Measurements from ENCODE around the gene AKR1A1.

AKR1A1 gene

DNA sequence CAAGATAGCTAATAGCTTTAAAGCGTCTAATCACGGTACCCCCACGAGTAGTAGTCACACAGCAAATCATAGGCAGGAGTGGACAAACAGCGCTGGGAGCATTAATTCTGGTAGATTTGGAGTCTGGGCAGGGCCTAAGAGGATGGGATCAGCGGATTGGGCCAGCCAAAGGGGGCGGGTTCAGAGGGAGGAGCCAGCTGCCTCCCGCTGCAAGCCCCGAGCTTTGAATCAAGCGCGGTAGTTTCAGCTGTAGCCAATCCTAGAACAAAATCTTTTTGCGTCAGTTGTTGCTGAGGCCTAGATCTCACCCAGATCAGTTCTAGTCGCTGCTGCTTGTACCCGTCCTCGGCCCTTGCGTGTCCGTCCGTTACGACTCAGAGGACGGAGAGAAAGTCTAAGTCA lies 32.6 kb downstream of the AKR1A1 start:
- peak; percentile 97 for DNase-seq (ENCODE audit: low spot score)
- in situ Hi-C loops (cut with MboI; ENCODE audit: low pct_unique_long_range_greater_than_20kb, low sequenced_read_pairs, unreplicated experiment), result no loop called here
- TF ChIP-seq, protein P1, sequence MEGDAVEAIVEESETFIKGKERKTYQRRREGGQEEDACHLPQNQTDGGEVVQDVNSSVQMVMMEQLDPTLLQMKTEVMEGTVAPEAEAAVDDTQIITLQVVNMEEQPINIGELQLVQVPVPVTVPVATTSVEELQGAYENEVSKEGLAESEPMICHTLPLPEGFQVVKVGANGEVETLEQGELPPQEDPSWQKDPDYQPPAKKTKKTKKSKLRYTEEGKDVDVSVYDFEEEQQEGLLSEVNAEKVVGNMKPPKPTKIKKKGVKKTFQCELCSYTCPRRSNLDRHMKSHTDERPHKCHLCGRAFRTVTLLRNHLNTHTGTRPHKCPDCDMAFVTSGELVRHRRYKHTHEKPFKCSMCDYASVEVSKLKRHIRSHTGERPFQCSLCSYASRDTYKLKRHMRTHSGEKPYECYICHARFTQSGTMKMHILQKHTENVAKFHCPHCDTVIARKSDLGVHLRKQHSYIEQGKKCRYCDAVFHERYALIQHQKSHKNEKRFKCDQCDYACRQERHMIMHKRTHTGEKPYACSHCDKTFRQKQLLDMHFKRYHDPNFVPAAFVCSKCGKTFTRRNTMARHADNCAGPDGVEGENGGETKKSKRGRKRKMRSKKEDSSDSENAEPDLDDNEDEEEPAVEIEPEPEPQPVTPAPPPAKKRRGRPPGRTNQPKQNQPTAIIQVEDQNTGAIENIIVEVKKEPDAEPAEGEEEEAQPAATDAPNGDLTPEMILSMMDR (IDR thresholded peaks at IDR 0.05; ENCODE audit: extremely low read depth, insufficient read depth, missing control alignments), result no peak

GRCh38 chr1:45583666-45584350 lies 33.2 kb downstream of the AKR1A1 start, which contains the start of gene NASP:
Gene NASP (plus strand): TSS chr1:45584041. CDS start chr1:45584147, 106 bp downstream.
- in situ Hi-C loops (cut with MboI; ENCODE audit: low pct_unique_long_range_greater_than_20kb, low sequenced_read_pairs, unreplicated experiment), result no loop called here
- peak; percentile 88 for DNase-seq (ENCODE audit: low spot score)
- TF ChIP-seq, protein P1 (IDR thresholded peaks at IDR 0.05; ENCODE audit: extremely low read depth, insufficient read depth, missing control alignments), result no peak

DNA sequence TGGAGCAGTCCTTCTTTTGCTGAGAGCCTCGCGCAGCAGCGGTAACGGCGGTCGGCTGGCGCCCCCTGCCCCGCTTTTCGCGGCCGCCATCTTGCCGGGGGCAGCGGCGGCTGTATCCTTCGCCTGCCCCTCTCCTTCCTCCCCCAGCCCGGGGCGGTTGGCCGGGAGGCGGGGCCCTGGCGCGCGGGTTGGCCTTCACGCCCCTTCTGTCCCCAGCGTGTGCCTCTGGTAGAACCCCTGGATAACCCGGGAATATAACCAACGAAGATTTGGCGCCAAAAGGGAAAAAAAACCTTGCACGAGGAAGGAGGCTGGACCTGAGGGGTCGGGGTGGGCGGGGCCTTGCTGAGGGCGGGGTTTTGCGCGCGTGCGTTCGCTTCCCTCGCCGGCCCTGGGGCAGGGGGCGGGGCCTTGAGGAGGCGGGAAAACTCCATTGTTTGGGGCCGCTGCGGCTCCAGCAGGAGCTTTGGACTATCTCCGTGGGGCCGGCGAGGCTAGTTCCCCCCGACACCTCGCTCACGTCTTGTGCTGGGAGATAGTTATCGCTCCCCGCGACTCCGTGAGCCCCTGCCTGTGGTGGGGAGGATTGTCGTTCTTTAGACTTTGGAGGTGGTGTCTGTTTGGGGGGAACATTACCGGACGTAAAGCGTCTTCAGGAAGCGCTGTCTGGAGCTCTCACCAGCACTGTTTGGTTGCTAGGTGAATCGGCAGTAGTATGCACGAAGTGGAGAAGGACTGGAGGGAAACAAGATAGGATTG lies 33.9 kb downstream of the AKR1A1 start:
- in situ Hi-C loops (cut with MboI; ENCODE audit: low pct_unique_long_range_greater_than_20kb, low sequenced_read_pairs, unreplicated experiment), result no loop called here
- TF ChIP-seq, protein P1 (IDR thresholded peaks at IDR 0.05; ENCODE audit: extremely low read depth, insufficient read depth, missing control alignments), result no peak
- DNase-seq (ENCODE audit: low spot score), result peak; percentile 90

DNA sequence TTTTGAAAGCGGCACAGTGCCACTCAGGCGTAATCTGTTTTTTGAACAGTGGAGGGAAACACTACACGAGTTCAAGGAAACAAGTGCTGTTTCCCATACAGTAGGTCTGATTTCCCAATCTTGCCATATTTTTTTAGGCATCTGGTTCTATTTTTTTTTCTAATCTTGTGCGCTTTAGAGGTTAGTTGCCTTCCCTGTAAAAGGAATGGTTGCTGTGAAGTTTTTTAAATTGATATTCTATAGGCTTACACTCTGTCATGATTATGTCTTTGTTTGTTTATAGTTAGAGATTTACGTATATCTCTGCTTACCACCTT lies 34.4 kb downstream of the AKR1A1 start:
- in situ Hi-C loops (cut with MboI; ENCODE audit: low pct_unique_long_range_greater_than_20kb, low sequenced_read_pairs, unreplicated experiment), result no loop called here
- TF ChIP-seq, protein P1 (IDR thresholded peaks at IDR 0.05; ENCODE audit: extremely low read depth, insufficient read depth, missing control alignments), result no peak

GRCh38 chr1:45585496-45586075 lies 35.0 kb downstream of the AKR1A1 start:
- TF ChIP-seq, protein P1 (IDR thresholded peaks at IDR 0.05; ENCODE audit: extremely low read depth, insufficient read depth, missing control alignments), result no peak
- DNase-seq (ENCODE audit: low spot score), result no peak
- in situ Hi-C loops (cut with MboI; ENCODE audit: low pct_unique_long_range_greater_than_20kb, low sequenced_read_pairs, unreplicated experiment), result no loop called here

More for the DNA sequence above, 34.4 kb downstream of the AKR1A1 start:
- no peak for DNase-seq (ENCODE audit: low spot score)

DNA sequence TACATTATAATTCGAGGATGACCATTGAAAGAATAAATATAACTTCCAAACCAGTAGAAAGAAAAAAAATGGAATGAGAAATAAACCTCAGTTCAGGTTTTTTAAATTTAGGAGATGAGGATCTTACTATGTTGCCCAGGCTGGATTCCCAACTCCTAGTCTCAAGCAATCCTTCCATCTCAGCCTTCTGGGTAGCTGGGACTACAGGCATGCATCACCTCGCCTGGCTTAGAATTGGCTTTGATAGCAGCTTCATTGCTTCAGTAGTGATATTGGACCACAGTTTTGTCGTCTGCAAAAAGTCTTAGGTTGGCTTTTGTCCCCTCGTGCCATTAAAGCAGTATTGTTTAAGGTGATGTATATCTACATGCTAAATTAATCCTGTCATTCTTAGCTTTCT lies 36.1 kb downstream of the AKR1A1 start:
- no peak for DNase-seq (ENCODE audit: low spot score)
- in situ Hi-C loops (cut with MboI; ENCODE audit: low pct_unique_long_range_greater_than_20kb, low sequenced_read_pairs, unreplicated experiment), result no loop called here
- TF ChIP-seq, protein P1 (IDR thresholded peaks at IDR 0.05; ENCODE audit: extremely low read depth, insufficient read depth, missing control alignments), result no peak
